GM18505 (cell line): ENCODE results near the gene UCHL3.

Experiments used
- ATAC-seq: cut with Tn5 transposase; IDR thresholded peaks from one replicate; pipeline ENCODE4 v1.9.1; 2021; ENCODE audit not compliant: unreplicated experiment
- POLR2A ChIP-seq: IDR thresholded peaks from 4 replicates; pipeline ENCODE4 v1.6.1; 2011; ENCODE audit warnings: borderline replicate concordance; ENCODE audit not compliant: insufficient read depth, insufficient read length; ENCODE audit errors: extremely low read depth

The UCHL3 gene

GRCh38 chr13:75569576-75569975 is 20.0 kb downstream of the UCHL3 start:
- TF ChIP-seq POLR2A: no peak
- ATAC-seq: no peak

- peak; percentile 61 for ATAC-seq
- TF ChIP-seq POLR2A: no peak
Observed at GRCh38 chr13:75579529-75579928, 29.9 kb downstream of the UCHL3 start.

- no peak for TF ChIP-seq POLR2A
- ATAC-seq: no peak
Observed at GRCh38 chr13:75581874-75582640, 32.5 kb downstream of the UCHL3 start.

- TF ChIP-seq POLR2A: no peak
- ATAC-seq: no peak
Observed at GRCh38 chr13:75583091-75583490, 33.5 kb downstream of the UCHL3 start.

- no peak for TF ChIP-seq POLR2A
Observed at GRCh38 chr13:75585153-75585552, 35.6 kb downstream of the UCHL3 start.

GRCh38 chr13:75587679-75588078 is 38.1 kb downstream of the UCHL3 start:
- TF ChIP-seq POLR2A: no peak
- no peak for ATAC-seq

More at GRCh38 chr13:75585153-75585552, 35.6 kb downstream of the UCHL3 start:
- no peak for ATAC-seq

GRCh38 chr13:75596657-75597182 is 47.1 kb downstream of the UCHL3 start:
- no peak for ATAC-seq
- TF ChIP-seq POLR2A: no peak

- ATAC-seq: no peak
- TF ChIP-seq POLR2A: no peak
Observed at GRCh38 chr13:75600371-75600770, 50.8 kb downstream of the UCHL3 start.

- no peak for ATAC-seq
- TF ChIP-seq POLR2A: no peak
Observed at GRCh38 chr13:75603038-75603437, 53.4 kb downstream of the UCHL3 start.

- ATAC-seq: no peak
- no peak for TF ChIP-seq POLR2A
Observed at GRCh38 chr13:75607447-75607846, 57.9 kb downstream of the UCHL3 start.

- no peak for ATAC-seq
- no peak for TF ChIP-seq POLR2A
Observed at GRCh38 chr13:75610466-75610865, 60.9 kb downstream of the UCHL3 start.

GRCh38 chr13:75612354-75612753 is 62.8 kb downstream of the UCHL3 start:
- no peak for TF ChIP-seq POLR2A
- ATAC-seq: no peak

GRCh38 chr13:75617230-75617629 is 67.6 kb downstream of the UCHL3 start:
- no peak for ATAC-seq
- TF ChIP-seq POLR2A: no peak

- no peak for TF ChIP-seq POLR2A
- ATAC-seq: no peak
Observed at GRCh38 chr13:75618308-75618707, 68.7 kb downstream of the UCHL3 start.
